ENCODE data around the gene TMEM184B.

TMEM184B gene

GRCh38 chr22:38221908-38222796 is 50.7 kb downstream of the TMEM184B start:
- DNase-seq = no peak

GRCh38 chr22:38221407-38221806 is 51.4 kb downstream of the TMEM184B start:
- no peak for DNase-seq

- DNase-seq = no peak
These were observed 52.0 kb downstream of the TMEM184B start for GRCh38 chr22:38220653-38221386.

- no peak for DNase-seq
These were observed 52.6 kb downstream of the TMEM184B start for GRCh38 chr22:38220163-38220562.

GRCh38 chr22:38219632-38220031 is 53.2 kb downstream of the TMEM184B start:
- no peak for DNase-seq

- peak; percentile 97 for DNase-seq
These were observed 53.9 kb downstream of the TMEM184B start for GRCh38 chr22:38218661-38219622.

GRCh38 chr22:38215156-38216038 is 57.4 kb downstream of the TMEM184B start:
- no peak for DNase-seq

- DNase-seq = no peak
These were observed 58.3 kb downstream of the TMEM184B start for GRCh38 chr22:38214302-38215056.

GRCh38 chr22:38213990-38214301 is 58.9 kb downstream of the TMEM184B start:
- no peak for DNase-seq

- DNase-seq = no peak
These were observed 59.4 kb downstream of the TMEM184B start for GRCh38 chr22:38213319-38213989.

GRCh38 chr22:38212442-38212841 is 60.4 kb downstream of the TMEM184B start:
- no peak for DNase-seq

- no peak for DNase-seq
These were observed 61.3 kb downstream of the TMEM184B start for GRCh38 chr22:38211556-38211955.

- no peak for DNase-seq
These were observed 64.2 kb downstream of the TMEM184B start for GRCh38 chr22:38208551-38208968.

GRCh38 chr22:38207898-38208432 is 64.8 kb downstream of the TMEM184B start:
- no peak for DNase-seq

GRCh38 chr22:38205261-38206128 is 67.3 kb downstream of the TMEM184B start:
- DNase-seq = peak; percentile 77

- DNase-seq = no peak
These were observed 68.0 kb downstream of the TMEM184B start for GRCh38 chr22:38204784-38205183.

- peak; percentile 81 for DNase-seq
These were observed 68.8 kb downstream of the TMEM184B start for GRCh38 chr22:38203855-38204514.

GRCh38 chr22:38203090-38203810 is 69.6 kb downstream of the TMEM184B start:
- DNase-seq = peak; percentile 61
